SK-N-SH treated with all-trans-retinoic acid at 6 μM for 48 hours (cell line): ENCODE data around the gene C10orf95.

Experiments
- ARNTL ChIP-seq: fragments of 450-650 bp; formaldehyde crosslinking; IDR thresholded peaks from 2 replicates; pipeline ENCODE4 v1.5.0; 2020; ENCODE audit warnings: low read depth, mild to moderate bottlenecking, moderate library complexity, borderline replicate concordance
- BACH2 ChIP-seq: fragments of 250-450 bp; sonication (Bioruptor Pico); IDR thresholded peaks from 2 replicates; pipeline ENCODE4 v1.9.0; 2021; ENCODE audit warnings: mild to moderate bottlenecking, borderline replicate concordance
- CSDC2 ChIP-seq: fragments of 250-450 bp; sonication (Bioruptor Pico); IDR thresholded peaks from 2 replicates; pipeline ENCODE4 v1.5.0; 2020; ENCODE audit warnings: mild to moderate bottlenecking, moderate library complexity
- PPARA ChIP-seq: fragments of 250-450 bp; sonication (Bioruptor Pico); IDR thresholded peaks from 2 replicates; pipeline ENCODE4 v1.5.0; 2020; ENCODE audit warnings: mild to moderate bottlenecking, borderline replicate concordance
- RARB ChIP-seq: fragments of 250-450 bp; sonication (Bioruptor Pico); IDR thresholded peaks from 2 replicates; pipeline ENCODE4 v1.8.0; 2021; ENCODE audit warnings: mild to moderate bottlenecking, moderate library complexity
- TOX ChIP-seq: fragments of 250-450 bp; sonication (Bioruptor Pico); IDR thresholded peaks from 2 replicates; pipeline ENCODE4 v1.8.0; 2021; ENCODE audit warnings: mild to moderate bottlenecking, moderate library complexity, borderline replicate concordance
- ZC3H10 ChIP-seq: fragments of 250-450 bp; sonication (Bioruptor Pico); IDR thresholded peaks from 2 replicates; pipeline ENCODE4 v1.5.1; 2021; ENCODE audit warnings: mild to moderate bottlenecking, moderate library complexity
- ZNF565 ChIP-seq: fragments of 450-650 bp; formaldehyde crosslinking; conservative IDR thresholded peaks from 2 replicates; pipeline ENCODE4 v1.5.0; 2020; ENCODE audit warnings: low read depth, mild to moderate bottlenecking, moderate library complexity
- TF ChIP-seq, protein P1 (sequence below): fragments of 250-450 bp; sonication (Bioruptor Pico); IDR thresholded peaks from 2 replicates; pipeline ENCODE4 v1.5.1; 2020; ENCODE audit warnings: low read depth, mild to moderate bottlenecking, moderate library complexity
- TF ChIP-seq, protein P2 (sequence below): fragments of 250-450 bp; sonication (Bioruptor Pico); IDR thresholded peaks from 2 replicates; pipeline ENCODE4 v1.8.0; 2020; ENCODE audit warnings: mild to moderate bottlenecking, moderate library complexity, borderline replicate concordance
- TF ChIP-seq, protein P3 (sequence below): fragments of 250-450 bp; sonication (Bioruptor Pico); IDR thresholded peaks from 2 replicates; pipeline ENCODE4 v1.5.1; 2021; ENCODE audit warnings: mild to moderate bottlenecking, moderate library complexity

DNA sequence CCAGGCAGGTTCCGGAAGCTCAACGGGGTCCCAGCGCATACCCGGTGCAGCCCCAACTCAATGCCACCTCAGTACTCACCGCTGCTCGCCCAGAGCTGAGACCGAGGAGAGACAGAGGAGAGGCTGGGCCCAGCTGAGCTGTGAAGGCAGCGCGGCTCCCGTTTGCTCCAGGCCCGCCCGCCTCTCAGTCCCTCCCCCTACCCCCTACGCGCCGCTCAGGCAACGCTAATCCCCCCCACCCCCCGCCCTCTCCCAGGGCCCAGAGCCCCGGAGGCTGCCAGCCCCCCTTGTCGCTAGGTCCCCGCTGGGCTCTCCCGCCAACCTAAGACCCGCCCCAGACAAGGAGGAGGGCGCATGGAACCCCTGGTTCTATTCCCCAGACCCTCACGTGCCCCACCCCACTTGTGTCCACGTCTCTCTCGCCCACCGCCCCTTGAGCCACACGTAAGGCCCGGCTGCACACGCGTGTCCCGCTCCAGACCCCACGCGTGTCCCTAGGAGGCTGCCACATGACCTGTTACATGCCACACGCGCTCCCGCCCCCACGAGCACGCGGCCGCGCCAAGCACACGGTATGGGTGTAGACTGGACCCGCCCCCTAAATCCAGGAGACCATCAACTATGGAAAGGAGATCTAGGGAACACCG, 32.6 kb downstream of the C10orf95 start, which contains the start of gene PSD:
- TF ChIP-seq BACH2 (CRISPR knock-in tag): no peak
- TF ChIP-seq TOX (CRISPR knock-in tag): no peak
- no peak for TF ChIP-seq ARNTL (CRISPR knock-in tag)
- TF ChIP-seq PPARA (CRISPR knock-in tag): no peak
- no peak for TF ChIP-seq RARB (CRISPR knock-in tag)
- TF ChIP-seq, protein P1, sequence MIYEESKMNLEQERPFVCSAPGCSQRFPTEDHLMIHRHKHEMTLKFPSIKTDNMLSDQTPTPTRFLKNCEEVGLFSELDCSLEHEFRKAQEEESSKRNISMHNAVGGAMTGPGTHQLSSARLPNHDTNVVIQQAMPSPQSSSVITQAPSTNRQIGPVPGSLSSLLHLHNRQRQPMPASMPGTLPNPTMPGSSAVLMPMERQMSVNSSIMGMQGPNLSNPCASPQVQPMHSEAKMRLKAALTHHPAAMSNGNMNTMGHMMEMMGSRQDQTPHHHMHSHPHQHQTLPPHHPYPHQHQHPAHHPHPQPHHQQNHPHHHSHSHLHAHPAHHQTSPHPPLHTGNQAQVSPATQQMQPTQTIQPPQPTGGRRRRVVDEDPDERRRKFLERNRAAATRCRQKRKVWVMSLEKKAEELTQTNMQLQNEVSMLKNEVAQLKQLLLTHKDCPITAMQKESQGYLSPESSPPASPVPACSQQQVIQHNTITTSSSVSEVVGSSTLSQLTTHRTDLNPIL (CRISPR knock-in tag): no peak
- no peak for TF ChIP-seq CSDC2
- no peak for TF ChIP-seq ZC3H10
- no peak for TF ChIP-seq ZNF565 (CRISPR knock-in tag)
- TF ChIP-seq, protein P2, sequence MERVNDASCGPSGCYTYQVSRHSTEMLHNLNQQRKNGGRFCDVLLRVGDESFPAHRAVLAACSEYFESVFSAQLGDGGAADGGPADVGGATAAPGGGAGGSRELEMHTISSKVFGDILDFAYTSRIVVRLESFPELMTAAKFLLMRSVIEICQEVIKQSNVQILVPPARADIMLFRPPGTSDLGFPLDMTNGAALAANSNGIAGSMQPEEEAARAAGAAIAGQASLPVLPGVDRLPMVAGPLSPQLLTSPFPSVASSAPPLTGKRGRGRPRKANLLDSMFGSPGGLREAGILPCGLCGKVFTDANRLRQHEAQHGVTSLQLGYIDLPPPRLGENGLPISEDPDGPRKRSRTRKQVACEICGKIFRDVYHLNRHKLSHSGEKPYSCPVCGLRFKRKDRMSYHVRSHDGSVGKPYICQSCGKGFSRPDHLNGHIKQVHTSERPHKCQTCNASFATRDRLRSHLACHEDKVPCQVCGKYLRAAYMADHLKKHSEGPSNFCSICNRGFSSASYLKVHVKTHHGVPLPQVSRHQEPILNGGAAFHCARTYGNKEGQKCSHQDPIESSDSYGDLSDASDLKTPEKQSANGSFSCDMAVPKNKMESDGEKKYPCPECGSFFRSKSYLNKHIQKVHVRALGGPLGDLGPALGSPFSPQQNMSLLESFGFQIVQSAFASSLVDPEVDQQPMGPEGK (CRISPR knock-in tag): no peak
- TF ChIP-seq, protein P3, sequence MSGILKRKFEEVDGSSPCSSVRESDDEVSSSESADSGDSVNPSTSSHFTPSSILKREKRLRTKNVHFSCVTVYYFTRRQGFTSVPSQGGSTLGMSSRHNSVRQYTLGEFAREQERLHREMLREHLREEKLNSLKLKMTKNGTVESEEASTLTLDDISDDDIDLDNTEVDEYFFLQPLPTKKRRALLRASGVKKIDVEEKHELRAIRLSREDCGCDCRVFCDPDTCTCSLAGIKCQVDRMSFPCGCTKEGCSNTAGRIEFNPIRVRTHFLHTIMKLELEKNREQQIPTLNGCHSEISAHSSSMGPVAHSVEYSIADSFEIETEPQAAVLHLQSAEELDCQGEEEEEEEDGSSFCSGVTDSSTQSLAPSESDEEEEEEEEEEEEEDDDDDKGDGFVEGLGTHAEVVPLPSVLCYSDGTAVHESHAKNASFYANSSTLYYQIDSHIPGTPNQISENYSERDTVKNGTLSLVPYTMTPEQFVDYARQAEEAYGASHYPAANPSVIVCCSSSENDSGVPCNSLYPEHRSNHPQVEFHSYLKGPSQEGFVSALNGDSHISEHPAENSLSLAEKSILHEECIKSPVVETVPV: no peak
